Activated T-helper 1 cell treated with Interleukin-2 at 50 U/mL for 16 hours (primary cell): ENCODE results near the gene CASP4.
"Not testable (repeated sequence)": the region's sequence is repeated elsewhere in the genome, so short reads cannot be mapped to it uniquely, and the experiment has no call there.

Experiments used
- DNase-seq: peaks from one replicate; pipeline ENCODE4 v3.0.0-alpha.2; 2020; ENCODE audit warnings: low read depth

The CASP4 gene

DNA sequence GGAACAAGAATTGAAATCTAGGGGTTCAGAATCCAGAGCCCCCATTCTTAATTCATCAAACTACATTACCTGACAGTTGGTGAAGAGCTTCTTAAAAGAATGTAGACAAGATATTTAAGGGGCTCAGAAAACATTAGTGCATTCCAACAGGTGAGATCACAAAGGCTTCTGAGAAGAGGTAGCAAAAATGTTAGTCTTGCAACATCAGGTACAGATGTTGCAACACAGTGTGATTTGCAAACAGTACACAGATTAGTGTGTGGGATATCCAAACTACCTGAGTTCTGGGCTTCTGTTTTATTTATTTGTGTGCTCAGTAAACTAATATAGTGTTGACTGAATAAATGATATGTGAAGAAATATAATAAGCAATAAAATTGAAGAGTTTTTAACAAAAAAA, 11.8 kb downstream of the CASP4 start:
- no peak for DNase-seq

GRCh38 chr11:104946907-104947306, 21.5 kb downstream of the CASP4 start:
- DNase-seq = no peak

GRCh38 chr11:104944076-104944475, 24.3 kb downstream of the CASP4 start:
- DNase-seq = no peak

DNA sequence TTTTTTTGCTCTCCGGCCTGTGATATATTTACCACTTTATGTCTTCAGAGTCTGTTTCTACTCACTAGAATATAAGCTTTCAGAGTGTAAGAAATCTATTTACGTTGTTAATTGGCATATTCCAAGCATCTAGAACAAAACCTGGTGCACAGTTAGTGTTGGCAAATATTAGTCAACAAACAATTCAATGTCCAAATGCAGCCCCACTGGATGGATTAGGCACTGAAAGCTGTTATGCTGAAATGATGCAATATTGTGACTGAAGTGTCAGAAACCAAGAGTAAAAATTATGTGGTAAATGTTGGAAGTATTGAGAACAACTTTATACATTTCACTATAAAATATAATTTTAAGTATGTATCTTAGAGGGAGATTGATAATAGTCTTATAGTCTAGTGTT, 24.8 kb downstream of the CASP4 start:
- no peak for DNase-seq

DNA sequence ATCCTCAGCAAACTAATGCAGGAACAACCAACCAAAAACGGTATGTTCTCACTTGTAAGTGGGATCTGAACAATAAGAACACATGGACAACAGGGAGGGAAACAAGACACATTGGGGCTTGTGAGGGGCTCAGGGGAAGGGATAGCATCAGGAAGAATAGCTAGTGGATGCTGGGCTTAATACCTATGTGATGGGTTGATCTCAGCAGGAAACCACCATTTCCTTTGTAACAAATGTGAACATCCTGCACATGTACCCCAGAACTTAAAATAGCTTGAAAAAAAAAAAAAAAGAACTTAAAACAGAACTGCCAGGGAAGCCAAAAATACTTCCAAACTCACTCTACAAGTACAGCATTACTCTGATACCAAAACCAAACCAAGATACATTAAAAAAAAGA, 33.8 kb downstream of the CASP4 start:
- no peak for DNase-seq

DNA sequence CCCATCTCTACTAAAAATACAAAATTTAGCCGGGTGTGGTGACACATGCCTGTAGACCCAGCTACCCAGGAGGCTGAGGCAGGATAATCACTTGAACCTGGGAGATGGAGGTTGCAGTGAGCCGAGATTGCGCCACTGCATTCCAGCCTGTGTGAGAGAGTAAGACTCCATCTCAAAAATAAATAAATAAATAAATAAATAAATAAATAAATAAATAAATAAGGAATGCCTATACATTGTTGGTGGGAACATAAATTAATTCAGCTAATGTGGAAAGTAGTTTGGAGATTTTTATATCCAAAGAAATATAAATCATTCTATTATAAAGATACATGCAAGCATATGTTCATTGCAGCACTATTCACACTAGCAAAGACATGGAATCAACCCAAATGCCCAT, 34.3 kb downstream of the CASP4 start:
- DNase-seq = not testable (repeated sequence)

- DNase-seq = no peak
Measured at GRCh38 chr11:104928811-104929210, 39.6 kb downstream of the CASP4 start.

- no peak for DNase-seq
Measured at GRCh38 chr11:104926771-104927611, 41.4 kb downstream of the CASP4 start.

- no peak for DNase-seq
Measured at GRCh38 chr11:104925850-104926249, 42.5 kb downstream of the CASP4 start.

- no peak for DNase-seq
Measured at GRCh38 chr11:104918113-104918824, 50.1 kb downstream of the CASP4 start.

DNA sequence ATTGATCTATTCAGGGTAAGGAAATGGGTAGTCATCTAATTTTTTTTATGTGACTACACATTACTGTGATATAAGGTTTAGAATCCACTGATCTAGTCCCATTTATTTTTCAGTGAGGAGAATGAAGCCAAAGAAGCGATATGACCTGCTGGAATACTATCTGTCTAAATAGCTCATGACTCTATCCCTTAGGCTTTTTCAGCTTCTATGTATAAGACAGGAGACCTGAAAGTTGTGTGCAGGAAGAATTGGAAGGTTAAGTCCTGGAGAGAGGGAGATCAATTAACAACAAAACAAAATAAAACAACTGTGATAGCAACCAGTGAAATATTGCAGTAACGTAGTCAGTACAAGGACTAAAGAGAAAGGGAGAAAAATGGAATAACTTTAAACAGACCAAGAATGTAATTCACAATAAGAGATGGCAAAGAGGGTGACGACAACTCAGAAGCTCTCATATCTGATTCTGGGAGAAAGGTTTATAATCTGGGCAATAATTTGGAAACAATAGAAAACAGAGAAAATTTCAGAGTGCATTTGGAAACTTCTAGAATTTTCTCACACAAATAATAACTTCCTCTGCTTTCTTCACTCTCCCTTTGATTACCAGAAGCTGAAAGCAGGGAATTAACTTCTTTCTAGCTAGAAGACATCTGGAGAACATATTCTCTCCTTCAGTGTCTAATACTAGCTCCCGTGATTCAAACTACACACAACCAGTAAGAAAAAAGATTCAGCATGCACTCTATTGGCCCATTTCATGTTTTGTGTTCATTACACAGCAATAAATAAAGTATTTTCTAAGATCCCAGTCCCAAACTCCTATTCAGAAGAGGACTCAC, 50.9 kb downstream of the CASP4 start:
- no peak for DNase-seq

DNA sequence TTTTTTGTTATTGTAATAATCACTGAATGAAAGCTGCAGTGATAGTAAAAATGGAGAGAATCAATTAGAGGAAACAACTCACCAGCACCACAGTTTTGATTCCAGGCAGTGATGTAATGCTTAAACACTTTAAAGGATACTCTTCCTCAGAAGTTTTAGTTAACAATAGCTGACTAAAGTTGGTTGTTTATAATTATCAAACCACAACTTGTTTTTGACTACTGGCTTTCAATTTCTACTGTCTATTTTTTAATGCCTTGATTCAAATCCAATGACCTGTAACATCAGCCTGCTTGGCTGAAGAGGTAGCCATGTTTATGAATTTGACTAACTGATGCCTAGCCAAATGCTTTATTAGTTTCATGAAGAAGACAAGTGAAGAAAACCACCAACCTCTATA, 51.9 kb downstream of the CASP4 start:
- DNase-seq = no peak

DNA sequence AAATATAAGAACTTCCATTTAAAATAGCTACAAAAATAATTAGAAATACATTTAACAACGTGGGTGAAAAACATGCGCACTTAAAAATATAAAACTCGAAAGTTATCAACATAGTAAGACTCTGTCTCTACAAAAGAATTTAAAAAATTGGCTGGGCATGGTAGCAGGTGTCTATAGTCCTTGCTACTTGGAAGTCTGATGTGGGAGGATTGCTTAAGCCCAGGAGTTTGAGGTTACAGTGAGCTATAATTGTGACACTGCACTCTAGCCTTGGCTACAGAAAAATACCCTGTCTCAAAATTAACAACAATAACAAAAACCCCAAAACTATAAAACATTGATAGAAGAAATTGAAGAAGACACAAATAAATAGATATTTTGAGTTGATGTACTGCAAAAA, 56.3 kb downstream of the CASP4 start:
- DNase-seq = no peak

GRCh38 chr11:104908186-104908531, 60.2 kb downstream of the CASP4 start:
- DNase-seq = no peak

GRCh38 chr11:104907521-104908185, 60.7 kb downstream of the CASP4 start:
- DNase-seq = no peak

GRCh38 chr11:104905271-104905670, 63.1 kb downstream of the CASP4 start:
- DNase-seq = no peak

DNA sequence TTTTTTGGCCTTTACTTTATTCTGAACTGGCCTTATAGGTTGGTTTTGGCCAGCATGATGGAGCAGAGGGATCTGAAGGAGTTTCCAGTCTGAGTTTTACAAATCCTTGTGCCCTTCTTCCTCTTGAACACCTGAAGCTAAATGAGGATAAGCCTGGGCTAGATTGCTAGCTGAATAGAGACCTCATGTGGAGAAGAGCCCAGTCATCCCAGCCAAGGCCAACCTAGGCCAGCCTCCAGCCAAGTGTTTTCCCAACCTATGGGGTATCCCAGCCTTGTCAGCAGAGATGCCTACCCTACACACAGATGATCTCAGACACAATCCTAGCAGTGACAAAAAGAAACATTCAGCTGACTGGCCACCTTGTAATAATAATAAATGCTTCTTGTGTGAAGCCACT, 69.1 kb downstream of the CASP4 start:
- DNase-seq = no peak

DNA sequence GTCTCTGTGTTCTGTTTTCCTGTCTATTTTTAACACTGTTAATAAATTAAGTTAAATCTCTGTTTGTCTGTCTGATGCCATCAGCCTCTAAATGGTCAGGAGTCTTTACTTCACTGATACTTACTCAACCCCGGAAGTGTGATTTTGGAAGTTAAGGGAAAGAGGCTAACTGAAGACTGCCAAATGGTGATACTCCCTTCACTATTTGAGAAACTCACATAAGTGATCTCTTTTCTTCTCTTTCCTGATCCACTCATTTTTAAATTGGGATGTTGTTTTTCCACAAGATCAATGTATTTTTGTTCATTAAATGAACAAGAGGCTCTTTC, 69.7 kb downstream of the CASP4 start:
- DNase-seq = no peak

GRCh38 chr11:104897891-104898684, 70.3 kb downstream of the CASP4 start, which contains the start of gene CASP12:
Gene CASP12 (minus strand): TSS chr11:104898460.
- DNase-seq = no peak

DNA sequence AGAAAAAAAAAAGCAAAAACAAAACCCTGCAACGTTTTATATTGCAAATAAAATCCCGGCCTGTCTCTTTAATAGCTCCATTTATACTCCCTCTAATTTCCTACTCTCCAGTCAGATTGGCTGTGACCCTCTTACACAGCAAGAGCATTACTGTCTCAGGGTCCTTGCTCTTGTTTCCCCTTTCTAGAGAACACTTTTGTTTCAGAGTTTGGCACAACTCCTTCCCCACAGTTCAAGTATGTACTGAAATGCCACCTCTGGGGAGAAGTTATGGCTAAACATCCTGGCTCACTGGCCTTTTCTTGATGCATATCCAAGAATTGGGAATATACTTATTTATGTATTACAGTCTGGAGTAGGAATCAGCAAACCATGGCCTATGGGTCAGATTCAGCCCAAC, 72.7 kb downstream of the CASP4 start:
- no peak for DNase-seq

- no peak for DNase-seq
Measured at GRCh38 chr11:104893876-104894275, 74.5 kb downstream of the CASP4 start.
